Suprapubic skin (tissue), 4 donors: ENCODE measurements around the gene EYS. TPM values are rescaled to one million over a fixed set of nuclear protein-coding genes. Genes with fewer than 3 reads are reported as not detected.

Experiments
- DNase-seq, 2 donors: peaks; one replicate each; pipeline ENCODE4 v3.0.0-alpha.2; 2019; ENCODE audit warnings: low spot score in 2 of 2
- H3K27ac ChIP-seq: fragments of 200-600 bp; sonication (generic); one replicate; pipeline ENCODE4 v1.5.1; 2019
- H3K27me3 ChIP-seq: fragments of 200-600 bp; sonication (generic); one replicate; pipeline ENCODE4 v1.5.1; 2019
- H3K36me3 ChIP-seq: fragments of 200-600 bp; sonication (generic); one replicate; pipeline ENCODE4 v1.5.1; 2019
- H3K4me1 ChIP-seq: fragments of 200-600 bp; sonication (generic); one replicate; pipeline ENCODE4 v1.5.1; 2019
- H3K4me3 ChIP-seq: fragments of 200-600 bp; sonication (generic); one replicate; pipeline ENCODE4 v1.5.1; 2019; ENCODE audit warnings: mild to moderate bottlenecking
- H3K9me3 ChIP-seq: fragments of 200-600 bp; sonication (generic); one replicate; pipeline ENCODE4 v1.5.1; 2019
- EP300 ChIP-seq: sonication (generic); formaldehyde crosslinking; IDR thresholded peaks from one replicate; pipeline ENCODE4 v1.6.1; 2017; ENCODE audit warnings: antibody characterized with exemption
- POLR2A ChIP-seq, 2 donors: fragments of 450-650 bp; IDR thresholded peaks; one replicate each; pipeline ENCODE4 v1.6.1; 2017; ENCODE audit warnings: antibody characterized with exemption in 2 of 2, mild to moderate bottlenecking in 2 of 2, moderate library complexity in 2 of 2
- POLR2AphosphoS5 ChIP-seq, 3 donors: sonication (generic); formaldehyde crosslinking; IDR thresholded peaks; one replicate each; pipeline ENCODE4 v1.6.1; 2017; ENCODE audit warnings: antibody characterized with exemption in 3 of 3
- WGBS: methylation state at CpG from one replicate; pipeline ENCODE4 v1.1.5; 2018; 5-methylcytosine and 5-hydroxymethylcytosine counted together
- total RNA-seq, 4 donors: library from RNA; depleted of rRNA; stranded (reverse); fragments of >200 nt; gene quantifications; one replicate each; pipeline ENCODE4 v1.1.0, GENCODE V29; 2016
- TF ChIP-seq, protein P1 (sequence below), 2 donors: fragments of 200-600 bp in 1 of 2; fragments of 450-650 bp in 1 of 2; sonication (generic) in 1 of 2; IDR thresholded peaks; one replicate each; pipeline ENCODE4 v1.5.1; 2016 to 2019; ENCODE audit warnings: antibody characterized with exemption in 2 of 2, mild to moderate bottlenecking in 1 of 2, moderate library complexity in 1 of 2

Gene EYS
- total RNA-seq, 4 donors from 2014 or later: not detected

DNA sequence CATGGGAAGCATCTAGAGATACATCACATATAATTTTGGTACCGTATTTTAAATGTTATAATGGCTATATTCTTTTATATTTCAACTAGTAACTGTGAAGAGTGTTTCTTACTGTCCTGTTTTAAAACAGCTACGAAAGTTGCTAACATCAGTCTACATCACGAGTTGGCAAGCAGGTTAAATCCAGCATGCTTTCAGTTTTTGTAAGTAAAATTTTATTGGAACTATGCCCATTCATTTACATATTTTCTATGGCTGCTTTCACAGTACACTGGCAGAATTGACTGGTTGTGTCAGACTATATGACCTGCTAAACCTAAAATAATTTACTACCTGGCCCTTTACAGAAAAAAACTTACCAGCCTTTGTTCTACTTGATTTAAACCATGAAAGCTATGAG lies 1593.3 kb downstream of the EYS start:
- Histone ChIP-seq H3K9me3 (peaks cover 6% of the 10 kb centered on the region), H3K4me3 (no peak overlapping the region), H3K27me3 (no peaks in the 10 kb centered on the region), H3K27ac (no peak overlapping the region), H3K4me1 (no peaks in the 10 kb centered on the region), H3K36me3 (no peaks in the 10 kb centered on the region)
- DNase-seq: no peak
- WGBS: 50% methylated on average over 3 of the region's 3 CpGs
- TF ChIP-seq POLR2AphosphoS5 (IDR thresholded peaks at IDR 0.05): no peak
- TF ChIP-seq EP300: no peak
- TF ChIP-seq, protein P1, sequence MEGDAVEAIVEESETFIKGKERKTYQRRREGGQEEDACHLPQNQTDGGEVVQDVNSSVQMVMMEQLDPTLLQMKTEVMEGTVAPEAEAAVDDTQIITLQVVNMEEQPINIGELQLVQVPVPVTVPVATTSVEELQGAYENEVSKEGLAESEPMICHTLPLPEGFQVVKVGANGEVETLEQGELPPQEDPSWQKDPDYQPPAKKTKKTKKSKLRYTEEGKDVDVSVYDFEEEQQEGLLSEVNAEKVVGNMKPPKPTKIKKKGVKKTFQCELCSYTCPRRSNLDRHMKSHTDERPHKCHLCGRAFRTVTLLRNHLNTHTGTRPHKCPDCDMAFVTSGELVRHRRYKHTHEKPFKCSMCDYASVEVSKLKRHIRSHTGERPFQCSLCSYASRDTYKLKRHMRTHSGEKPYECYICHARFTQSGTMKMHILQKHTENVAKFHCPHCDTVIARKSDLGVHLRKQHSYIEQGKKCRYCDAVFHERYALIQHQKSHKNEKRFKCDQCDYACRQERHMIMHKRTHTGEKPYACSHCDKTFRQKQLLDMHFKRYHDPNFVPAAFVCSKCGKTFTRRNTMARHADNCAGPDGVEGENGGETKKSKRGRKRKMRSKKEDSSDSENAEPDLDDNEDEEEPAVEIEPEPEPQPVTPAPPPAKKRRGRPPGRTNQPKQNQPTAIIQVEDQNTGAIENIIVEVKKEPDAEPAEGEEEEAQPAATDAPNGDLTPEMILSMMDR (IDR thresholded peaks at IDR 0.05): no peak
- no peak for TF ChIP-seq POLR2A (IDR thresholded peaks at IDR 0.05)

GRCh38 chr6:64104051-64104450 lies 1603.0 kb downstream of the EYS start:
- Histone ChIP-seq H3K36me3 (no peaks in the 10 kb centered on the region), H3K9me3 (no peaks in the 10 kb centered on the region), H3K27ac (no peak overlapping the region), H3K4me1 (no peaks in the 10 kb centered on the region), H3K27me3 (no peaks in the 10 kb centered on the region), H3K4me3 (no peak overlapping the region)
- TF ChIP-seq EP300: no peak
- TF ChIP-seq POLR2AphosphoS5 (IDR thresholded peaks at IDR 0.05): no peak
- TF ChIP-seq POLR2A (IDR thresholded peaks at IDR 0.05): no peak
- TF ChIP-seq, protein P1 (IDR thresholded peaks at IDR 0.05): no peak
- DNase-seq: no peak

DNA sequence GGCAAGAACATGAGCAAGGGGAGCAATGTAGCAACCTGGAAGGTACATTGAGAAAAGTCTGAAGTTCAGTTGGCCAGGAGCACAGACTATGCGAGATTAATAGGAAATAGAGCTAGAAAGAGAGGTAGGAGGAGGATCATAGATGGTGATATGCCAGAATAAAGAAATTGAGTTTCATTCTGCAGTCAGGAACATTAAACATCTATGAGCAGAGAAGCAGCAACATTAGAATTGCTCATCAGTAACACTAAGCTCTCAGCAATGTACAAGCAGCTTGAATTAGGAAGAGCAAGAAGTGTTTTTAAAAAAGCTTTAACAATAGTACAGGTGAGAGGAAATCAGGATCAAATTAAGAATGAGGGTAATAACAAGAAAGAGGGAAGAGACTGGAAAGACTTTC lies 1603.5 kb downstream of the EYS start:
- no peak for DNase-seq
- Histone ChIP-seq H3K36me3 (no peaks in the 10 kb centered on the region), H3K27ac (no peak overlapping the region), H3K27me3 (no peaks in the 10 kb centered on the region), H3K9me3 (no peaks in the 10 kb centered on the region), H3K4me1 (no peaks in the 10 kb centered on the region), H3K4me3 (no peak overlapping the region)
- TF ChIP-seq POLR2A (IDR thresholded peaks at IDR 0.05) (no peak), POLR2AphosphoS5 (IDR thresholded peaks at IDR 0.05) (no peak), EP300 (no peak)
- TF ChIP-seq, protein P1 (IDR thresholded peaks at IDR 0.05): no peak
- WGBS: 83% methylated on average over 1 of the region's 1 CpG

- H3K4me1 ChIP-seq: no peaks in the 10 kb centered on the region
- no peaks in the 10 kb centered on the region for H3K27me3 ChIP-seq
- 45% methylated on average over 2 of the region's 2 CpGs for WGBS
- no peak overlapping the region for H3K4me3 ChIP-seq
- no peak overlapping the region for H3K27ac ChIP-seq
- H3K36me3 ChIP-seq: no peaks in the 10 kb centered on the region
- DNase-seq: no peak
- no peaks in the 10 kb centered on the region for H3K9me3 ChIP-seq
- TF ChIP-seq EP300 (no peak), POLR2A (IDR thresholded peaks at IDR 0.05) (no peak), POLR2AphosphoS5 (IDR thresholded peaks at IDR 0.05) (no peak)
- TF ChIP-seq, protein P1 (IDR thresholded peaks at IDR 0.05): no peak
Measured at GRCh38 chr6:64100702-64101303, 1606.2 kb downstream of the EYS start.

DNA sequence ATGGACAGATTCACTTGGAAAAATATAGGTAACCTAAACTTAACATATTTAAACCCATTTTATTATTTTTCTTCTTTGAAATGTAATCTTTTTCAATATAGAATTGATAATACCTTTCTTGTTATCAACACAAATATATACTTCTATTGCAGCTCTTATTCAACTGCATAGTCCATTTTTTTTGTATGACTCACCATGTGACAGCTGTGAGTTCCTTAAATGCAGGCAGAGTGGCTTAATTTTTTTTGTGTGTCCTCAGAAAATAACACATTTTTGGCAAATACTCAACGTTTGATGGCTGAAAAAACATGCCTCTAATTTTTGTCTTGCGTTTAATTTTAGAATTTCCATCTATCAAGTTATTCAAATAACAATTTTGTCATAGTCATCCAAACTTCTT lies 1616.7 kb downstream of the EYS start:
- H3K4me1 ChIP-seq: no peaks in the 10 kb centered on the region
- no peak overlapping the region for H3K27ac ChIP-seq
- no peaks in the 10 kb centered on the region for H3K36me3 ChIP-seq
- no peak overlapping the region for H3K4me3 ChIP-seq
- no peaks in the 10 kb centered on the region for H3K9me3 ChIP-seq
- 40% methylated on average over 2 of the region's 2 CpGs for WGBS
- no peak for DNase-seq
- no peaks in the 10 kb centered on the region for H3K27me3 ChIP-seq
- no peak for TF ChIP-seq POLR2AphosphoS5 (IDR thresholded peaks at IDR 0.05)
- no peak for TF ChIP-seq EP300
- TF ChIP-seq POLR2A (IDR thresholded peaks at IDR 0.05): no peak
- TF ChIP-seq, protein P1 (IDR thresholded peaks at IDR 0.05): no peak
